IMR-90 (cell line): ENCODE results near the gene EPHX1. TPM values are rescaled to one million over a fixed set of nuclear protein-coding genes. Genes with fewer than 3 reads are reported as not detected.

Source experiments
- ATAC-seq: fragments of 200-7000 bp; cut with Tn5 transposase; 2 replicates; pipeline ENCODE4 v1.9.1; 2020; ENCODE audit warnings: low read depth, mild to moderate bottlenecking, moderate library complexity
- BruUV-seq: library from RNA; stranded (reverse); fragments of 400-500 nt; replicated peaks from 2 replicates; lab custom pipeline; 2021; lab: Mats Ljungman, UMichigan
- CTCF ChIA-PET: fragments of 300-600 bp; formaldehyde crosslinking; extraction: SDS; loops from one replicate; lab custom pipeline; 2021; ENCODE audit warnings: antibody characterized with exemption; lab: Yijun Ruan, JAX
- POLR2A ChIA-PET: fragments of 300-600 bp; sonication (Branson Sonifier 250); formaldehyde crosslinking; loops from one replicate; lab custom pipeline; 2022; ENCODE audit warnings: antibody characterized with exemption; ENCODE audit not compliant: unreplicated experiment; lab: Charles Lee
- DNase-seq: peaks from one replicate; pipeline ENCODE4 v3.0.0; 2013
- H2AFZ ChIP-seq: replicated peaks from 2 replicates; pipeline ENCODE3; 2013; ENCODE audit warnings: low read length, mild to moderate bottlenecking; ENCODE audit not compliant: poor library complexity
- H2AK5ac ChIP-seq: 2 replicates; pipeline ENCODE4 v1.6.1; 2013; ENCODE audit warnings: low read depth, low read length, inconsistent platforms
- H2AK9ac ChIP-seq: replicated peaks from 2 replicates; pipeline ENCODE3; 2013; ENCODE audit warnings: mild to moderate bottlenecking, low read depth, low read length, moderate library complexity; ENCODE audit not compliant: poor library complexity
- H2BK120ac ChIP-seq: 2 replicates; pipeline ENCODE4 v1.6.1; 2013; ENCODE audit warnings: low read depth, low read length, inconsistent platforms
- H2BK15ac ChIP-seq: 3 replicates; pipeline ENCODE4 v1.6.1; 2013; ENCODE audit warnings: low read depth, low read length, inconsistent platforms
- H2BK20ac ChIP-seq: 2 replicates; pipeline ENCODE4 v1.6.1; 2013; ENCODE audit warnings: low read depth, mild to moderate bottlenecking, inconsistent platforms, low read length, moderate library complexity
- H2BK5ac ChIP-seq: 2 replicates; pipeline ENCODE4 v1.6.1; 2013; ENCODE audit warnings: mild to moderate bottlenecking, low read depth, low read length, inconsistent platforms; ENCODE audit not compliant: poor library complexity, severe bottlenecking
- H3K14ac ChIP-seq: replicated peaks from 2 replicates; pipeline ENCODE4 v1.6.1; 2013; ENCODE audit warnings: low read depth, low read length, inconsistent platforms
- H3K18ac ChIP-seq: 2 replicates; pipeline ENCODE4 v1.6.1; 2013; ENCODE audit warnings: low read depth, low read length, control low read depth
- H3K23ac ChIP-seq: 2 replicates; pipeline ENCODE4 v1.6.1; 2013; ENCODE audit warnings: low read depth, low read length, inconsistent platforms
- H3K27ac ChIP-seq: 2 replicates; pipeline ENCODE4 v1.5.1; 2013; ENCODE audit warnings: mild to moderate bottlenecking, control low read depth, low read length; ENCODE audit not compliant: insufficient read depth
- H3K27me3 ChIP-seq: 2 replicates; pipeline ENCODE4 v1.6.1; 2013; ENCODE audit warnings: low read length; ENCODE audit not compliant: control insufficient read depth, insufficient read depth
- H3K36me3 ChIP-seq: 2 replicates; pipeline ENCODE4 v1.6.1; 2013; ENCODE audit warnings: low read length, mixed read lengths; ENCODE audit not compliant: control insufficient read depth, insufficient read depth
- H3K4ac ChIP-seq: 2 replicates; pipeline ENCODE4 v1.6.1; 2013; ENCODE audit warnings: low read depth, low read length, inconsistent platforms
- H3K4me1 ChIP-seq: 2 replicates; pipeline ENCODE4 v1.6.1; 2013; ENCODE audit warnings: low read length, mixed read lengths; ENCODE audit not compliant: control insufficient read depth, insufficient read depth
- H3K4me2 ChIP-seq: 2 replicates; pipeline ENCODE4 v1.6.1; 2013; ENCODE audit warnings: low read depth, mild to moderate bottlenecking, control low read depth, low read length, moderate library complexity
- H3K4me3 ChIP-seq: 2 replicates; pipeline ENCODE4 v1.5.1; 2013; ENCODE audit warnings: low read depth, mild to moderate bottlenecking, control low read depth, low read length, moderate library complexity; ENCODE audit not compliant: insufficient read depth
- H3K56ac ChIP-seq: 2 replicates; pipeline ENCODE4 v1.6.1; 2013; ENCODE audit warnings: low read length, inconsistent platforms; ENCODE audit not compliant: insufficient read depth; ENCODE audit errors: extremely low read depth
- H3K79me1 ChIP-seq, 2 experiments: 2 replicates each; pipeline ENCODE4 v1.6.1; 2013; ENCODE audit warnings: low read length in 2 of 2, inconsistent platforms in 1 of 2, low read depth in 1 of 2
- H3K9ac ChIP-seq: 2 replicates; pipeline ENCODE4 v1.6.1; 2013; ENCODE audit warnings: low read depth, low read length, control low read depth
- H3K9me1 ChIP-seq: 2 replicates; pipeline ENCODE4 v1.6.1; 2013; ENCODE audit warnings: low read length, inconsistent platforms; ENCODE audit not compliant: insufficient read depth
- H3K9me3 ChIP-seq: 2 replicates; pipeline ENCODE4 v1.6.1; 2013; ENCODE audit warnings: low read length; ENCODE audit not compliant: control insufficient read depth, insufficient read depth
- H4K20me1 ChIP-seq: 2 replicates; pipeline ENCODE4 v1.6.1; 2013; ENCODE audit warnings: low read length, inconsistent platforms; ENCODE audit not compliant: insufficient read depth
- H4K5ac ChIP-seq: 2 replicates; pipeline ENCODE4 v1.6.1; 2013; ENCODE audit warnings: mild to moderate bottlenecking, low read depth, low read length, control low read depth
- H4K8ac ChIP-seq, 2 experiments: 2 replicates each; pipeline ENCODE4 v1.6.1; 2013; ENCODE audit warnings: low read depth in 2 of 2, low read length in 2 of 2, control low read depth in 1 of 2, inconsistent platforms in 1 of 2
- H4K91ac ChIP-seq: 2 replicates; pipeline ENCODE4 v1.6.1; 2013; ENCODE audit warnings: low read depth, low read length, inconsistent platforms; ENCODE audit not compliant: insufficient read depth
- BHLHE40 ChIP-seq: fragments of 150-350 bp; IDR thresholded peaks from 2 replicates; pipeline ENCODE4 v1.6.1; 2016; ENCODE audit warnings: mild to moderate bottlenecking, low read depth, low read length
- CEBPB ChIP-seq: IDR thresholded peaks from 2 replicates; pipeline ENCODE4 v1.6.1; 2012; ENCODE audit warnings: low read depth, low read length, improper control_type of control experiment
- CHD1 ChIP-seq: IDR thresholded peaks from 2 replicates; pipeline ENCODE4 v1.6.1; 2012; ENCODE audit warnings: low read depth, low read length, improper control_type of control experiment
- FOS ChIP-seq: fragments of 150-350 bp; IDR thresholded peaks from 2 replicates; pipeline ENCODE4 v1.6.1; 2016; ENCODE audit warnings: low read depth, low read length
- MAZ ChIP-seq: IDR thresholded peaks from 2 replicates; pipeline ENCODE4 v1.6.1; 2012; ENCODE audit warnings: low read depth, mild to moderate bottlenecking, low read length, improper control_type of control experiment, moderate library complexity, borderline replicate concordance
- MXI1 ChIP-seq: IDR thresholded peaks from 2 replicates; pipeline ENCODE4 v1.6.1; 2012; ENCODE audit warnings: low read depth, mild to moderate bottlenecking, low read length, moderate library complexity, borderline replicate concordance
- POLR2A ChIP-seq: IDR thresholded peaks from 2 replicates; pipeline ENCODE4 v1.6.1; 2012; ENCODE audit warnings: mild to moderate bottlenecking, low read depth, low read length
- RAD21 ChIP-seq: IDR thresholded peaks from 2 replicates; pipeline ENCODE4 v1.6.1; 2012; ENCODE audit warnings: low read length, improper control_type of control experiment
- SMC3 ChIP-seq: fragments of 150-350 bp; IDR thresholded peaks from 2 replicates; pipeline ENCODE4 v1.6.1; 2016; ENCODE audit warnings: low read depth, mild to moderate bottlenecking, antibody characterized with exemption, low read length, moderate library complexity
- WGBS, 2 experiments: methylation state at CpG; one replicate each; pipeline versions ENCODE4 v1.1.5 to v1.1.7; 2013; ENCODE audit warnings: missing lambda C conversion rate in 2 of 2; ENCODE audit not compliant: insufficient read length in 1 of 2; ENCODE audit errors: extremely low coverage in 2 of 2; 5-methylcytosine and 5-hydroxymethylcytosine counted together
- dilution Hi-C: fragments of 300-500 bp; cut with HindIII; formaldehyde crosslinking; loops from one replicate; pipeline ENCODE4 v1.14.3; 2018; ENCODE audit warnings: low sequenced_read_pairs; ENCODE audit not compliant: unreplicated experiment
- in situ Hi-C: fragments of 300-500 bp; cut with MboI; formaldehyde crosslinking; loops from 3 replicates; pipeline ENCODE4 v1.14.3; 2019; ENCODE audit warnings: low sequenced_read_pairs, inconsistent platforms, mixed read lengths
- intact Hi-C: fragments of 100-400 bp; cut with micrococcal nuclease; formaldehyde crosslinking; loops from 2 replicates; pipeline ENCODE4 v1.10.0; 2022
- polyA plus RNA-seq, 3 experiments: library from polyadenylated mRNA; depleted of rRNA; stranded (reverse); fragments of >200 nt; gene quantifications; 2 replicates each; pipeline ENCODE4 v1.2.3, GENCODE V29; 2012; ENCODE audit warnings: low replicate concordance in 1 of 3
- total RNA-seq: library from RNA; depleted of rRNA; stranded (reverse); fragments of >200 nt; gene quantifications from 2 replicates; pipeline ENCODE4 v1.2.3, GENCODE V29; 2012
- TF ChIP-seq, protein P1 (sequence below): fragments of 150-350 bp; IDR thresholded peaks from 2 replicates; pipeline ENCODE4 v1.6.1; 2017; ENCODE audit warnings: mild to moderate bottlenecking, antibody characterized with exemption, low read length, low read depth
- TF ChIP-seq, protein P2 (sequence below): conservative IDR thresholded peaks from 2 replicates; pipeline ENCODE4 v1.5.1; 2012; ENCODE audit warnings: mild to moderate bottlenecking, low read depth, low read length, improper control_type of control experiment

EPHX1 gene
- total and polyA plus RNA-seq, 2 of the 4 experiments (the other 2 are of a cell fraction), result 20.3 to 46.3 TPM

DNA sequence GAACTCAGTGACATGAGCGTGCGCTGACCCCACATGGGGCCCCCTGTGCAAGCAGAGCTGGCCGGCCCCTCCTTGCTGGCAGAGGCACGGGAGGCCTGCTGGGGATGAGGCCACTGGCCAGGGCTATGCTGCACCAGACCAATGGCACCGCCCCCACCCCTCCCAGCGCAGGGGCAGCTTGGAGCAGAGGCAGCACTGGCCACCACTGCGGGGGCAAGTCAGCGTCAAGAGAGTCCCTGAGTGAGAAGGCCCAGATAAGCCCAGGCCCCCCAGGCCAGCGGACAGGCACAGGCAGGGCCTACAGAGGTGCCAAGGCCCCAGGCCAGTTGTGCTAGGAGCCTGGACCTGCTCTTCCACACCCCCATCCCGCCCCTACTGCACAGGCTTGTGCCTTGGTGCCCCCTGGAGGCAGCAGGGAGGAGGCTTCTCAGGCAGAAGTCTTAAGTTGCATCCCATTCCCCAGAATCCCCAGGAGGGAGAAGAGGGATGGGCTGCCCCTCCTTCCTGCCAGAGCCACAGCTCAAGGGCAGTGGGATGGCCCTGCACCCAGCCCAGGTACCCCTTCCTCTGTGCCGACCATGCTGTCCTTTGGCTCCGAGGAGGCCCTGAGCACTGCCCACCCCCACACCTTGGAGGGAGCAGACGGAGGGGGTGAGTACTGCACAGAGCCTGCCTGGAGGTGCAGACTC is 35.8 kb downstream of the EPHX1 start:
- Histone ChIP-seq H2BK15ac (no peak overlapping the region), H3K18ac (no peak overlapping the region), H2BK5ac (no peak overlapping the region), H3K9me1 (peaks cover 6% of the 10 kb centered on the region; the same call in 1 of the 2 replicates), H4K5ac (no peak overlapping the region), H3K4me1 (peaks cover 3% of the 10 kb centered on the region; the same call in 1 of the 2 replicates), H3K14ac (no peak overlapping the region), H3K27ac (no peak overlapping the region), H3K4me3 (no peak overlapping the region), H2BK20ac (no peak overlapping the region), H3K56ac (no peak overlapping the region), H3K9me3 (no peaks in the 10 kb centered on the region), H4K8ac (no peak overlapping the region), H4K20me1 (no peaks in the 10 kb centered on the region), H3K36me3 (peaks cover 37% of the 10 kb centered on the region), H2BK120ac (no peak overlapping the region), H3K4ac (no peak overlapping the region), H3K79me1 (no peaks in the 10 kb centered on the region), H3K9ac (no peak overlapping the region), H2AK5ac (no peak overlapping the region), H4K91ac (no peak overlapping the region), H3K27me3 (no peaks in the 10 kb centered on the region), H3K23ac (no peak overlapping the region), H2AK9ac (peak overlapping the region; percentile 89), H3K4me2 (no peak overlapping the region), H2AFZ (peak overlapping the region; percentile 60)
- peak; percentile 86 for ATAC-seq
- ChIA-PET POLR2A (no interaction called here), CTCF (interaction anchor here (1.0 to 1.1 kb wide), 2 partner anchors 29 to 371 kb away, joined by 3 read pairs; no protein-coding TSS in a partner anchor)
- intact Hi-C loops, result loop anchor here (1.0 to 10.0 kb wide), 3 partner anchors 68 to 370 kb away; partner anchors contain the start of gene SRP9
- 42% methylated on average over 4 of the region's 13 CpGs; no CpG with 5 or more reads in 1 of the 2 experiments for WGBS, 2 experiments
- peak; percentile 75 for DNase-seq
- dilution Hi-C loops, result no loop called here
- BruUV-seq, result no TSS peak
- in situ Hi-C loops, result loop anchor here (10.0 kb wide), 1 partner anchor 371 kb away; no protein-coding TSS in a partner anchor
- TF ChIP-seq, protein P1, sequence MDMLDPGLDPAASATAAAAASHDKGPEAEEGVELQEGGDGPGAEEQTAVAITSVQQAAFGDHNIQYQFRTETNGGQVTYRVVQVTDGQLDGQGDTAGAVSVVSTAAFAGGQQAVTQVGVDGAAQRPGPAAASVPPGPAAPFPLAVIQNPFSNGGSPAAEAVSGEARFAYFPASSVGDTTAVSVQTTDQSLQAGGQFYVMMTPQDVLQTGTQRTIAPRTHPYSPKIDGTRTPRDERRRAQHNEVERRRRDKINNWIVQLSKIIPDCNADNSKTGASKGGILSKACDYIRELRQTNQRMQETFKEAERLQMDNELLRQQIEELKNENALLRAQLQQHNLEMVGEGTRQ, result no peak
- TF ChIP-seq RAD21 (peak; percentile 93), MXI1 (no peak), FOS (no peak), BHLHE40 (no peak), CHD1 (no peak), POLR2A (0 out of 2 replicates have a peak, but pooled peaks have one; percentile 54), MAZ (peak; percentile 72), CEBPB (no peak), SMC3 (peak; percentile 96)
- TF ChIP-seq, protein P2, sequence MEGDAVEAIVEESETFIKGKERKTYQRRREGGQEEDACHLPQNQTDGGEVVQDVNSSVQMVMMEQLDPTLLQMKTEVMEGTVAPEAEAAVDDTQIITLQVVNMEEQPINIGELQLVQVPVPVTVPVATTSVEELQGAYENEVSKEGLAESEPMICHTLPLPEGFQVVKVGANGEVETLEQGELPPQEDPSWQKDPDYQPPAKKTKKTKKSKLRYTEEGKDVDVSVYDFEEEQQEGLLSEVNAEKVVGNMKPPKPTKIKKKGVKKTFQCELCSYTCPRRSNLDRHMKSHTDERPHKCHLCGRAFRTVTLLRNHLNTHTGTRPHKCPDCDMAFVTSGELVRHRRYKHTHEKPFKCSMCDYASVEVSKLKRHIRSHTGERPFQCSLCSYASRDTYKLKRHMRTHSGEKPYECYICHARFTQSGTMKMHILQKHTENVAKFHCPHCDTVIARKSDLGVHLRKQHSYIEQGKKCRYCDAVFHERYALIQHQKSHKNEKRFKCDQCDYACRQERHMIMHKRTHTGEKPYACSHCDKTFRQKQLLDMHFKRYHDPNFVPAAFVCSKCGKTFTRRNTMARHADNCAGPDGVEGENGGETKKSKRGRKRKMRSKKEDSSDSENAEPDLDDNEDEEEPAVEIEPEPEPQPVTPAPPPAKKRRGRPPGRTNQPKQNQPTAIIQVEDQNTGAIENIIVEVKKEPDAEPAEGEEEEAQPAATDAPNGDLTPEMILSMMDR, result peak; percentile 89
